Lung (tissue), 12 donors: ENCODE results near the gene HIPK4. TPM values are rescaled to one million over a fixed set of nuclear protein-coding genes. Genes with fewer than 3 reads are reported as not detected.
"Not testable (repeated sequence)": the region's sequence is repeated elsewhere in the genome, so short reads cannot be mapped to it uniquely, and the experiment has no call there.

ENCODE experiments used
- ATAC-seq: fragments of 200-7000 bp; cut with Tn5 transposase; one replicate; pipeline ENCODE4 v1.9.1; 2020; ENCODE audit warnings: moderate number of reproducible peaks; ENCODE audit not compliant: insufficient read depth, low FRiP score
- DNase-seq, 3 donors: peaks; one replicate each; pipeline ENCODE4 v3.0.0-alpha.2; 2013 to 2017
- H3K27ac ChIP-seq, 2 donors: one replicate each; pipeline ENCODE4 v1.5.1; 2013; ENCODE audit warnings: mild to moderate bottlenecking in 2 of 2, moderate library complexity in 2 of 2, control low read depth in 1 of 2, inconsistent platforms in 1 of 2, low read depth in 1 of 2, low read length in 1 of 2
- H3K27me3 ChIP-seq, 3 donors: one replicate each; pipeline ENCODE4 v1.5.1; 2013; ENCODE audit warnings: low read length in 2 of 3; ENCODE audit not compliant: control insufficient read depth in 3 of 3, insufficient read depth in 3 of 3
- H3K36me3 ChIP-seq, 4 donors: one replicate each; pipeline ENCODE4 v1.5.1; 2013; ENCODE audit warnings: low read length in 4 of 4, mild to moderate bottlenecking in 1 of 4, moderate library complexity in 1 of 4; ENCODE audit not compliant: control insufficient read depth in 4 of 4, insufficient read depth in 4 of 4
- H3K4me1 ChIP-seq, 5 donors: one replicate each; pipeline ENCODE4 v1.5.1; 2013; ENCODE audit warnings: low read length in 5 of 5, mild to moderate bottlenecking in 2 of 5, moderate library complexity in 1 of 5; ENCODE audit not compliant: control insufficient read depth in 5 of 5, insufficient read depth in 5 of 5
- H3K4me3 ChIP-seq: one replicate; pipeline ENCODE4 v1.5.1; 2013; ENCODE audit warnings: mild to moderate bottlenecking, control low read depth, moderate library complexity
- H3K9ac ChIP-seq, 2 donors: one replicate each; pipeline ENCODE4 v1.5.1; 2013; ENCODE audit warnings: low read length in 2 of 2, control low read depth in 1 of 2; ENCODE audit not compliant: insufficient read depth in 1 of 2
- H3K9me3 ChIP-seq, 4 donors: one replicate each; pipeline ENCODE4 v1.5.1; 2013; ENCODE audit warnings: low read length in 3 of 4, mild to moderate bottlenecking in 1 of 4, moderate library complexity in 1 of 4; ENCODE audit not compliant: control insufficient read depth in 4 of 4, insufficient read depth in 3 of 4
- WGBS, 2 donors: extraction: QIAGEN DNeasy Blood & Tissue Kit; methylation state at CpG; one replicate each; pipeline ENCODE4 v1.1.7; 2013; 5-methylcytosine and 5-hydroxymethylcytosine counted together
- polyA plus RNA-seq, 2 donors: library from polyadenylated mRNA; stranded (reverse); fragments of 200-250 nt; gene quantifications; one replicate each; pipeline ENCODE4 v1.2.1, GENCODE V29; 2013
- total RNA-seq, 2 donors: library from RNA; depleted of rRNA in 1 of 2; stranded (reverse); fragments of >200 nt in 1 of 2; gene quantifications; one replicate each; pipeline ENCODE4 v1.2.1, GENCODE V29; 2014 to 2021
- TF ChIP-seq, protein P1 (sequence below): IDR thresholded peaks from 2 replicates; pipeline ENCODE4 v1.5.1; 2012; ENCODE audit warnings: mild to moderate bottlenecking; ENCODE audit errors: control extremely low read depth, extremely low read depth
- donor health status: control.
- donor health status: control.
- donor health status: Bipolar disorder and iron deficiency.
- donor health status: healthy.
- donor health status: DM: yes; HTN: yes; CAD: no.

HIPK4 gene
- total and polyA plus RNA-seq, 4 donors: 0.10 to 0.43 (median 0.22) TPM; not detected in 1

DNA sequence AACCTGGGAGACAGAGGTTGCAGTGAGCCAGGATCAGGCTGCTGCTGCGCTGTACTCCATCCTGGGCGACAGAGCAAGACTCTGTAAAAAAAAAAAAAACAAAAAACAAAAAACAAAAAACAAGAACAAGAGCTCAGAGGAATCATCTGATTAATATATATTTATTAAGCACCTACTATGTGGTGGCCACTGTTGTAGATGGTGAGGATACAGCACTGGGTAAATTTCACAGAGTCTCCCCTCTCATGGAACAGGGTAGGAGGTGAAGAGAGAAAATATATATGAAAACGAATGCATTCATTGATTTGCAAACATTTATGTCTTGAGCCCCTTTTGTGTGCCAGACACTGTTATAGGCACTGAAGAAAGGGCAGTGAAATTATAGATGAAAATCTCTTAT, 41.7 kb upstream of the HIPK4 start:
- no peaks in the 10 kb centered on the region for H3K27me3 ChIP-seq
- ATAC-seq (no peak), DNase-seq (no peak)
- TF ChIP-seq, protein P1, sequence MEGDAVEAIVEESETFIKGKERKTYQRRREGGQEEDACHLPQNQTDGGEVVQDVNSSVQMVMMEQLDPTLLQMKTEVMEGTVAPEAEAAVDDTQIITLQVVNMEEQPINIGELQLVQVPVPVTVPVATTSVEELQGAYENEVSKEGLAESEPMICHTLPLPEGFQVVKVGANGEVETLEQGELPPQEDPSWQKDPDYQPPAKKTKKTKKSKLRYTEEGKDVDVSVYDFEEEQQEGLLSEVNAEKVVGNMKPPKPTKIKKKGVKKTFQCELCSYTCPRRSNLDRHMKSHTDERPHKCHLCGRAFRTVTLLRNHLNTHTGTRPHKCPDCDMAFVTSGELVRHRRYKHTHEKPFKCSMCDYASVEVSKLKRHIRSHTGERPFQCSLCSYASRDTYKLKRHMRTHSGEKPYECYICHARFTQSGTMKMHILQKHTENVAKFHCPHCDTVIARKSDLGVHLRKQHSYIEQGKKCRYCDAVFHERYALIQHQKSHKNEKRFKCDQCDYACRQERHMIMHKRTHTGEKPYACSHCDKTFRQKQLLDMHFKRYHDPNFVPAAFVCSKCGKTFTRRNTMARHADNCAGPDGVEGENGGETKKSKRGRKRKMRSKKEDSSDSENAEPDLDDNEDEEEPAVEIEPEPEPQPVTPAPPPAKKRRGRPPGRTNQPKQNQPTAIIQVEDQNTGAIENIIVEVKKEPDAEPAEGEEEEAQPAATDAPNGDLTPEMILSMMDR: no peak
- H3K9ac ChIP-seq: no peak overlapping the region
- 92 to 96% methylated on average over 3 of the region's 3 CpGs for WGBS, 2 donors
- peaks cover 0 to 18% (median 0%) of the 10 kb centered on the region in 5 donors for H3K4me1 ChIP-seq
- no peak overlapping the region for H3K4me3 ChIP-seq
- no peaks in the 10 kb centered on the region for H3K36me3 ChIP-seq
- H3K9me3 ChIP-seq: no peaks in the 10 kb centered on the region
- H3K27ac ChIP-seq: no peak overlapping the region

DNA sequence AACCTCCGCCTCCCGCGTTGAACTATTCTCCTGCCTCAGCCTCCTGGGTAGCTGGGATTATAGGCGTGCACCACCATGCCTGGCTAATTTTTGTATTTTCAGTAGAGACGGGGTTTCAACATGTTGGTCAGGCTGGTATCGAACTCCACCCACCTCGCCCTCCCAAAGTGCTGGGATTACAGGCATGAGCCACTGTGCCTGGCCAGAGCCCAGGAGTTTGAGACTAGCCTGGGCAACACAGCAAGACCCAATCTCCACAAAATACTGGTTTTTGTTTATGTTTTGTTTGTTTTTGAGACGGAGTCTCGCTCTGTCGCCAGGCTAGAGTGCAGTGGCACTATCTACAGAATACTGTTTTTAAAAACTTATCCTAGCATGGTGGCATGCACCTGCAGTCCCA, 40.3 kb upstream of the HIPK4 start:
- H3K27ac ChIP-seq, H3K27me3 ChIP-seq, ATAC-seq, H3K36me3 ChIP-seq, H3K4me3 ChIP-seq, H3K9ac ChIP-seq, DNase-seq, H3K9me3 ChIP-seq: not testable (repeated sequence)
- 94 to 95% methylated on average over 10 of the region's 10 CpGs for WGBS, 2 donors
- H3K4me1 ChIP-seq: peaks cover 0 to 18% (median 0%) of the 10 kb centered on the region in 5 donors

DNA sequence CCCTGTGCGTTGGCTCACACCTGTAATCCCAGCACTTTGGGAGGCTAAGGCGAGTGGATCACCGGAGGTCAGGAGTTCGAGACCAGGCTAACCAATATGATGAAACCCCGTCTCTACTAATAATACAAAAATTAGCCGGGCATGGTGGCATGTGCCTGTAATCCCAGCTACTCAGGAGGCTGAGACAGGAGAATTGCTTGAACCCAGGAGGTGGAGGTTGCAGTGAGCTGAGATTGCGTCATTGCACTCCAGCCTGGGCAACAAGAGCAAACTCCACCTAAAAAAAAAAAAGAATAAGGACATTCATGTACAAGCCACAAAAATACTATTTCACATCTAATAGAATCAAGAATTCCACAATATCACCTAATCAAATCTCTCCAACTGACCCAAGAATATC, 38.2 kb upstream of the HIPK4 start:
- not testable (repeated sequence) for H3K9ac ChIP-seq, H3K4me3 ChIP-seq, H3K27ac ChIP-seq, H3K36me3 ChIP-seq, H3K9me3 ChIP-seq, H3K27me3 ChIP-seq, ATAC-seq, DNase-seq
- H3K4me1 ChIP-seq: peaks cover 0 to 19% (median 0%) of the 10 kb centered on the region in 5 donors
- 95 to 96% methylated on average over 7 of the region's 7 CpGs for WGBS, 2 donors

DNA sequence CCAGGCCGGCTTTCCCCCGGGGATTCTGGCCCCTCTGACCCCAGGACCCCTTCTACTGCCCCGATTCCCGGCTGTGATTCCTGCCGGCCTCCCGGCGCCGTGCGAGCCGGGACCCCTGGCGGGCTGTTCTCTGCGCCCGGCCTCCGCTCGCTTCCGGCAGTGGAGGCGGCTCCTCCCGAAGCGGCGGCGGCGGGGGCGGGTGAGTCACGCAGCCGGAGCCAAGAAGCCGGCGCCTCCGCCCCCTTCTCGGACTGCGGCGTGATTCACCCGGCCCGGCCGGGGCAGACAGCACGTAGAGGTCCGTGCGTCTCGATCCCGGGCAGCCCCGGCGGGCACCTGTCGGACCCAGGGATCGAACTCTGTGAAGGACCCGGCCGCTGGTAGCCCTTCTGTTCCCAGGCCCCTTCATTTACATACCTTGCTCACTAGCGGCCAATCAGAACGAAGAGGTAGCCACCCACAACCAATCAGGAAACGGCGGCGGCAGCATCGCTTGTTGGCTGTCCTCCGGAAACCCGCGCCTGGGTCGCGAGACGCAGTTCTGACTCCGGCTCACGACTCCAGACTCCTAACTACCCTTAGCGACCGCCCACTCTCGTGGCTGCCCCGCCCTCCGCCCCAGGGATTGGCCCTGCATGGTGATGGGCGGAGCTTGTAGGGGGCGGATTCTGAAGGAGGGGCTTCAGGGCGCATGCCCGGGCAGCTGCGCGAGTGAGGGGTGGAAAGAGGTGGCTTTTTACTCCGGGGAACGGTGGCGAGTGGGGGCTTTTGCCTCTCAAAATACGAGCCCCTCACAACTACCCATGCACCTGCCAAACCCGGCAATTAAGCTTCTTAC, 35.7 kb upstream of the HIPK4 start, which contains the start of gene SERTAD1:
Gene SERTAD1 (minus strand): TSS at position 543 of the 838 bp plus-strand sequence. CDS start 2,446 bp downstream, outside the sequence.
- Histone ChIP-seq H3K4me3 (peak within 1 kb of the TSS; percentile 66), H3K27me3 (no peaks in the 10 kb centered on the region), H3K27ac (peak within 1 kb of the TSS; percentile 98 to 100), H3K9ac (peak within 1 kb of the TSS; percentile 87 to 91), H3K36me3 (peaks cover 5 to 11% (median 9%) of the 10 kb centered on the region in 4 donors), H3K4me1 (peaks cover 0 to 17% (median 2%) of the 10 kb centered on the region in 5 donors), H3K9me3 (no peaks in the 10 kb centered on the region)
- ATAC-seq (peak; percentile 93), DNase-seq (peak; percentile 100)
- WGBS, 2 donors: 1% methylated on average over 60 to 75 of the region's 75 CpGs
- TF ChIP-seq, protein P1: peak; percentile 5
